A204.1 (cell line): ENCODE measurements around the gene PFKM.
"Not testable (repeated sequence)": the region's sequence is repeated elsewhere in the genome, so short reads cannot be mapped to it uniquely, and the experiment has no call there.

Experiments
- FAIRE-seq: peaks from 2 replicates; lab custom pipeline; 2012; peaks lifted over from hg19 to GRCh38; lab: Jason Lieb, UNC

The PFKM gene

DNA sequence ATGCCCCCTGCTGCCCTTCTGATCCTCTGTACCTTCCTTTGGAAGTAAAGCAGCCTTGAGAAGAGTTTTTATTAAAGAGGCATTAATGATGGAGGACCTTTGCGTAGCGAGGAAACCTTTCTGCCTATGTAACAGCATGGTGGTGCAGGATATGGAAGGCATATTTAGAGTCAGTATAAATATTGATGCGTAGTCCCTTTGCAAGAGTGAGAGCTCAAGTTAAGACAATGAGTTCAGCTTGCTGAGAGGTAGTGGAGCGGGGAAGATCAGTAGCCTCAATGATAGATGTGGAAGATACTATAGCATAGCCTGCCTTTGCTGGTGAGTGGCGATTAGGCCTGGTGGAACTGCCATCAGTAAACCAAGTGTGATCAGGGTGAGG is 7.9 kb upstream of the PFKM start:
- not testable (repeated sequence) for FAIRE-seq

DNA sequence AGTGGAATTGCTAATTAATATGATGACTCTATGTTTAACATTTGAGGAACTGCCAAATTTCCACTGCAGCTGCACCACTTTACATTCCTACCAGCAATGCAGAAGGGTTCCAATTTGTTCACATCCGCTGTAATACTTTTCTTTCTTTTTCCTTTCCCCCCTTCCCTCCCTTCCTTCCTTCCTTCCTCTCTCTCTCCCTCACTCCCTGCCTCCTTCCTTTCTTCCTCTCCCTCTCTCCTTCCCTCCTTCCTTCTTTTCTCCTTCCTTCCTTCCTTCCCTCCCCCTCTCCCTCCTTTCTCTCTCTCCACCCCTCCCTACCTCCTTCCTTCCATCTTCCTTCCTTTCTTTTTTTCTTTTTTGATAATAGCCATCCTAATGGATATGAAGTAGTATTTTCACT is 3.2 kb upstream of the PFKM start:
- no peak for FAIRE-seq

DNA sequence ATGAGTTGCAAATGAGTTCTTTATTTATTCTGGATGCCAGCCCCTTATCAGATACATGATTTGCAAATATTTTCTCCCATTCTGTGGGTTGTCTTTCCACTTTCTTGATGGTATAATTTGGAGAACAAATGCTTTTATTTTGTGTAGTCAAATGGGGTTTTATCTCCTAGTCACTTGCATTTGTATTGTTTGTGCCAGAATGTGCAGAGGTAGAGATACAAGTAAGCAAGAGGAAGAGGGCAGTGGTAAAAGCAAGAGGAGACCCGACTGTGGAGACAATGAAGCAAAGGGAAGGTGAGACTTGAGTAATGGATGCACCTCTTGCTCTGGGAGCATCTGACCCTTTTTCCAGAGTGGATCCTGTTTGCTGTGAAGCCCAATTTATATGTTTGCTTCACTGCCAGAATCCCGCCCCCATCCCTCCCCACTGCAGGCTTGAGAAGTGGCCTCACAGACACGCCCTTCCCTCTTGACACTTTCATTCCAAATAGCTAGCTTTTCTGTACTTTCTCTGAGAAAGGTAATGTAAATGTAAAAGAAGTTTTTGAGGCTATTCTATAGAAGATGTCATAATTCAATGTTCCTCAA is 786 bp upstream of the PFKM start:
- FAIRE-seq = no peak

DNA sequence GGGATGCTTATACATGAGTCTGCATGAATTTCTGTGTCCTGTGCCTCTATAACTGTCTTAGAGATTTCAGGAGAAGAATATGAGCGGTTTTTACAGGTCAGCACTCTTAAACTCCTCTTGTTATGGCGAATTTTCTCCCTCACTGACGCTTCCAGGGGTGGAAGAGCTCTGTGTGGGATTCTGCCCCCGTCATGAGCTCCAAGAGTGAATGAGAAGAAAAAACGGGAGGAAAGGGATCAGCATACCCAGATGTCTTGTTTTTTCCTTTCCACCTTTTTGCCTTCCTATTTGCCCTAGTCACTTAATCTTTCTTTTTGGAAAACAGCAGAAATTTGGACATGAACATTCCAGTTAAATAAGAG is 651 bp downstream of the PFKM start:
- FAIRE-seq = no peak

DNA sequence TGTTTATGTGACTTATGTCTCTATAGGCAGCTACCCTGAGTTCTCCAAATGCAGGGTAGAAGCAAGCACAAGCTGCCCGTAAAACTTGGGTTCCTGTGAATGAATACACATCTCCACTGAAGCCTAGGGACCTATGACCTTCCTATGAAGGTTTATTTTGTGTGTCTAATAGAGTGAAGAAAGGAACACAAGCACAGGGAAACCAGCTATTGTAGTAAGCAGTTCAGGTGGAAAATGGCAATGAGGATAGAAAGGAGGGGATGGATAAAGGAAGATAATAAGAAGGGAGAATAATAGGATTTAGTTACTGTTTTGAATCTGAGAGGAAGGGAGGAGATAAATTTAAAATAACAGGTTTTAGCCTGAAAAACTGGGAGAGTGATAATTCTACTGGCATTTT is 2.4 kb downstream of the PFKM start:
- no peak for FAIRE-seq

DNA sequence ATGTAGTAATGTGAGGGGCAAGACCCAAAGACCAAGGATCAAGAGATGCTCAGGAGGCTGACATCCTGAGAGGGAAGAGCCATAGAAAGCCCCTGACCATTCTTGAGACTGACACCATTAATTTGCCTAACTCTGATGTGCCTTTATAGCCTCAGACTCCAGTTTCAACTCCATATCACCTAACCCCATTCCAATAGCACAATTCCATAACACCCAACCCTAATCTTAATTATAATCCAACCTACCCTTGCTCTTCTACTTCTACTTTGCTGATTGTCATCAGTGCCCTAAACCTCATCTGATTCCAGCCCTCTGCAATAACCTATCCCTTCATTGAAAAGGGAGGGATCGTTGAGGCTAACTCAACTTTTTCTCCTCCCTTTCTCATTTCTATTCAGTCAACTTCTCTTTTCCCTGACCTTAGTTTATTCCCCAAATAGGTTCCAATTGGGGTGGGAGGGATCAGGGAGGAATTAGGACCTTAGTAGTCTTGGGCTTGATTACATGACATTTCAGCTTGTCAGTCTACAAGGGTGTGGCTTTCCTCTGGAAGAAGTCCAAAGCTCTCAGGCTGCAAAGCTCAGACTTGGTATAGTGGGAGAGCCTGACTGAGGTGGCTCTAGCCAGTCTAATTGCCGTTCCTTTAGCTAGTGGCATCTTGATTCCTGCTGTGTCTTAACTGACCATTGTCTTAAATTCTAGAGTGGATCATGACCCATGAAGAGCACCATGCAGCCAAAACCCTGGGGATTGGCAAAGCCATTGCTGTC is 3.1 kb downstream of the PFKM start:
- FAIRE-seq = no peak

DNA sequence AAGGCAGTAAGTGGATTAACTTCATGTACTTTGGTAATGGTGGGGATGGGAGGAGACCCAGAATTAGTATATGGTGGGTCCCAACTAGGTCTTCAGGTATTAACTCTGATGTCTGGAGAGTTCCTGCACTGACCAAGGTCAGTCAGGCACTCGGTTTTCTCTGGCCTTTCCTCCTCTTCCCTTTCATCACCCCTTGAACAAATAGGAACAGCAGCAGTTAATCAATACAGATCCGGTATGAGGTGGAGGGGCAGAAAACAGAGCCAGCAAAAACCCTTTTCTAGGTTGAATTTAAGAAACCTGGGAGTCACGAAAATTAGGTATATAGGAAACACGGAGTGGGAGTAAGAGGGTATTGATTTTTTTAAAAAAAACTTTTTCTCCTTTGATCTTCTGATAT is 4.0 kb downstream of the PFKM start:
- no peak for FAIRE-seq

DNA sequence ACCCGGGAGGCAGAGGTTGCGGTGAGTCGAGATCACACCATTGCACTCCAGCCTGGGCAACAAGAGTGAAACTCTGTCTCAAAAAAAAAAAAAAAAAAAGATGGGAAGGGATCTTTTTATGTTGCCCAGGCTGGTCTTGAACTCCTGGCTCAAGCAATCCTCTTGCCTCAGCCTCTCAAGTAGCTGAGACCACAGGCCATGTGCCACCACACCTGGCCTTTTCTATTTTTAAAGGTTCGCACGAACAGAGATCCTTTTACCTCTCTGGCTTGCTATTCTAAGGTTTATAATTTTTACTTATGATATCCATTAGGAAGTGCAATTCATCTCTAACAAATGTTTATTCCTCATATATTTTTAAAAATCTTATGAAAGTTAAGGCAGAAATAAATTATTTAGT is 6.4 kb downstream of the PFKM start:
- FAIRE-seq = not testable (repeated sequence)

DNA sequence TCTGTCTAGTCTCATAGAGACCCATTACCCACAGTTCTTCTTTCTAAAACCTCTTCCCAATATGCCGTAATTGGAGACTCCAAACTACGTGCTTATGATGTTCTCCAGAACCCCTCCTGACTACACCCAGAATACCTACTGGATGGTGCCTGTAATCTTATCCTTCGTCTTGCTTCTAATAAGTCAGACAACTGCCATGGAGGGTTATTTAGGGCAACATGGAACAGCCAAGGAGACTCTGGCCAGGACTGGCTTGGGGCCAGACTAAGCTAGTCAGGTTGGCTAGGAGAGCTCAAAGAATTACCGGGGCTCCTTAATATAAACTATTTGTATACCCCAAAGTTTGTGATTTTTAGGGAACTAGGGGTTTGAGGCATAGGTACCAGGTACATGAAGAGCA is 6.8 kb downstream of the PFKM start:
- FAIRE-seq = no peak

DNA sequence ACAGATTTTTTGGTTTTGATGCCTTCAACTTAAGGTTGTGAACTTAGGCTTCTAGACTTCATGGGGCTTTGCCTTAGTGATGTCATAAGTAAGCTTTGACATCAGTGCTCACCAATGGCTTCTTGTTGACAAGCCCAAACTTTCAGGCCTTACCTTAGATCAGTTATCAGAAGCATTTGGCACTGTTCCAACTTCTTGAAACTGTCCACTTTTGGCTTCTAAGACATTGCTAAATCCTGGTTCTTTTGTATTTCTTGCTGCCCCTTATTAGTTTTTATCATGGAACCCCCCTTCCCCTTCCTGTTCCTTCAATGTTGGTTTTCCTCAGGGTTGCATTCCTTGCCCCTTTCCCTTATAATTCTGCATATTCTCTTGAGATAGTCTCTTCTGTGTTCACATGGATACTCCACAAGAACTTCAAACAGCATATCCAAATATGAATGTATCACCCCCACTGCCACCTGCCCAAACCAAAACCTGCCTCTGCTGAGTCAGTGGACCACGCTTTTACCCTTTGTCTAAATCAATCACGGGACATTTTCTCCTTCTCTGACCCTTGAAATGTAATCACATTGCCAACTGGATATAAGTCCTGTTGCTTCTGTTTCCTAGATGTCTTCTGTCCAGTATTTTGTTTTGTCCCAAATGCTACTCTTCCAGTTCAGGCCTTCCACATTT is 7.9 kb downstream of the PFKM start:
- no peak for FAIRE-seq

DNA sequence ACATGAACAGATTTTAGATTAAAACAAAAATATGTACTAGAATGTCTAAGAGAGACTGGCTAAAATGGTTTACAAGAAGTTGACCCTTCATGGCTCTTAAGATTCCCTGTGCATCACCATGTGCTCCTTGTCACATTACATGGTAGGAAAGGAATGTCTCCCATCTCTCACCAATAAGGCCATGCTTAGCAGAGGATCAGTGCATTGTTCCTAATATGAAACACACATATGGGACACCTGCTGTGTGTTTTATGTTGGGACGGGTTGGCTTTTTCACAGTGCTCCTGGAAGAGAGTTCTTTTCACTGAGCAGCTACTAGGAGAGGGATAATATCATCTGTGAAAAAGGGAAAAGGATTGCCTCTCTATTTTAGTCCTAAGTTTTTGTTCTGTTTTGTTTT is 9.6 kb downstream of the PFKM start:
- no peak for FAIRE-seq

DNA sequence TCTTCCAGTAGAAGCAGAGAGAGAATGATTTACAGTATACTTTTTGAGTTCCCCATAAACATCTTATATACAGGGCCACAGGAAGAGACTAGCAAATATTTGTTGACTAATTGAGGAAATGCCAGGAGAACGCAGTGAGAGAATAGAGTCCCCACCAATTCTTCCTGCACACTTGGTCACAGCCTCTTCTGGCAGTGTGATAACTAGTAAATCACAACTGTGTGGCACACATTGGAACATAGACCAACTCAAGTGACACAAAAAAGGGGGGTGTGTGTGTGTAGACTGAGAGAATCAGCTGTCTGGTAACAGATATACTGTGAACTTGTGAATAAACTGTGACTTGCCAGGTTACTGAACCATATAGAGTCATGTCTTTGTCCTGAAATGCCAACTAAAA is 10.2 kb downstream of the PFKM start:
- no peak for FAIRE-seq

DNA sequence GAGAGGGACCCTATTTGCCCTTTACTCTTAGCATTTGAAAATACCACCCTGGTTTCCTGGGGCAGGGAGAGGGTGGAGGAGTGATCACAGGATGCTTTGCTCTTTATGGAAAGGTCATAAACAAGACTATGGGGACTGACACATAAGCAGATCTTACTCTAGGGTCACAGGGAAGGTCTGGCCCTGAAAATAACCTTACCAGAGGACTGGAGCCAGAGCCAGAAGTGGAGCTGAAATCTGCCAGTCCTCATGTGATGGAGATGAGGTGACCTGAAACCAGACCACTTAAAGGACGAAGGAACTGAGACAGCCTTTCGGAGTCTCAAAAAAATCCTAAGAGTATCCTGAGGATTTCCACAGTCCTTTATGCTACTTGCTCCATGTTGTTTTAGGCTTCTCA is 12.4 kb downstream of the PFKM start:
- no peak for FAIRE-seq

DNA sequence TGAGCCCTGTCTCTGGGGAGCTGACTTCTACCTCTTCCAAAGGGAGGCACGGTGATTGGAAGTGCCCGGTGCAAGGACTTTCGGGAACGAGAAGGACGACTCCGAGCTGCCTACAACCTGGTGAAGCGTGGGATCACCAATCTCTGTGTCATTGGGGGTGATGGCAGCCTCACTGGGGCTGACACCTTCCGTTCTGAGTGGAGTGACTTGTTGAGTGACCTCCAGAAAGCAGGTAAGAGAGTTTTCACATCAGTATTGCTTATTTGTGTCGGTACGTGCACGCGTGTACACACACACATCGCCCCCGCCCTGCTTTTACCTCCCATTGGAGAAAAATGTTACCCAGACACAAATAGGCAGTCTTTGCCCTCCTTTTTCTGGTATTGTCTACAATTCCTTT is 13.7 kb downstream of the PFKM start:
- no peak for FAIRE-seq

DNA sequence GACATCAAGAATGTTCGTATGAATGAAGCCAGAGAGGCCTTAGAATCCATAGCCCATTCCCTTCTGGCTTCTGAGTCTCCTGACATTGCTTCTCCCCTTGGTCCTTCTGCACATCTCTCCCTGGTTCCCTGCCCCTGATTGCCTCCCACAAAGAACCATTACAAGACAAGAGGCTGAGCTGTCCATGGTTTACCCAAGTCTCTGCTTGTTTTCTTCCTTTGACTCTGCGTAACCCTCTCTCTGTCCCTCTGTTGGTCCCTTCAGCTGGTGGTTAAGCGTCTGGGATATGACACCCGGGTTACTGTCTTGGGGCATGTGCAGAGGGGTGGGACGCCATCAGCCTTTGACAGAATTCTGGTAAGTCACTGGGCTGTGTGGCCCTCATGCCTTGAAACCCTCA is 15.9 kb downstream of the PFKM start:
- FAIRE-seq = no peak

DNA sequence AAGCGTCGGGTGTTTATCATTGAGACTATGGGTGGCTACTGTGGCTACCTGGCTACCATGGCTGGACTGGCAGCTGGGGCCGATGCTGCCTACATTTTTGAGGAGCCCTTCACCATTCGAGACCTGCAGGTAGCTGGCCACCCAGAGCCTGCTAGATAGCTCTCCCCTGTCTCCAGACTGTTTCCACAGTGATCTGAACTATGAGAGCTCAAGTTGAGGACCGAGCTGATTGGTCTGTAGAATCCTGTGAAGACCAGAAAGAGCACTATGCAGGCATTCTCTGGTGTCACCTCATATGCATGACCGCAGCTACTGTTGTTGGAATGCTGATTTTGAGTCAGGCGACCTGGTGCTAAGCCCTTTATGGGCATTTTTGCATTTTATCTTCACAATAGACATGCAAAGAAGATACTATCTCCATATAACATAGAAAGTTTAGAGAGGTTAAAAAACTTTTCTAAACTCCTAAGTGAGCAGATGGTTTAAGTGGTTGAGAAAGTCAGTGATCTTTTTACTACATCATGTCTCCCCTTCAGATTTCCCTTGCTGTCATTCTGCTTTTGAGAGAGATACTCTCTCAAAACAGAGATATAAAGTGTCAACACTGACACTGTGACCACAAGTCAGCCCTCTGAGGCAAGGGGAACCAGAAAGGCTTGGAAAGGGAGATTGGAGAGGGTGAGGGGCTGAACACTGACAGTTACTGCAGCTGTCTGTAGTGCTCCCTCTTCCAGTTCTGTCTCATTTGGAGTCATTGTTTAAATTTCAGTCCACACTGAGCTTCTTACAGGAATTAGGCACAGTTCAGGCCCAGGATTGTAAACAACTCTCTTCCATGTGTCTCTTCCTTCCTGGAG is 23.9 kb downstream of the PFKM start:
- FAIRE-seq = no peak

DNA sequence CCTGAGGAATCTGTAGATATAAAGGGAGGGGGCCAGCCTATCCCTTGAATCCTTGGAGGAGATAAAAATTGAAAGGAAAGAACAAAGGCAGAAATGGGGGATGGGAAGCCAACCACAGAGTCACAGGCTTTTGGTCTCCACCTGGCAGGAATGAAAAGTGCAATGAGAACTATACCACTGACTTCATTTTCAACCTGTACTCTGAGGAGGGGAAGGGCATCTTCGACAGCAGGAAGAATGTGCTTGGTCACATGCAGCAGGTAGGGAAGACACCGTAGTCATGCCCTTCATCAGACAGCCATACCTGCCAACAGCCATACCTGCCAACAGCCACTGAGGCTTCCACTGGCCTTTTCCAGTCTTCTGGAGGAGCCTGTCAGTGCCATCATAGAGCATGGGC is 24.7 kb downstream of the PFKM start:
- FAIRE-seq = no peak

DNA sequence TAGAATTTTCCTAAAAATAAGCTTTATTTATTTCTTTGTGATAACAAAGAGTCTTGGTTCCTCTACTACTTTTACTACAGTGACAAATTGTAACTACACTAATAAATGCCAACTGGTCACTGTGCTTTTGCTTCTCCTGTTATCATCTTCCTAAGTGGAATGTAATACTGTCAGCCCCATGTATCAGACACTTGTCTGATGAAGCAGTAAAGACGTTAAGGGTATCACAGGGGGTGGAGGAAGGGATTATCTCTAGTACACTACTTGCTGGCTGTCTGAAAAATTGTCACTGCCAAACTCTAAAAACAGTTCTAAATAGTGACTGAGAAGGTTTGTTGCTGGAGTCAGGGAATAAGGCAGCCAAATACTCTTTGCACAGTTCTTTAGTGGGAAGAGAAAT is 26.8 kb downstream of the PFKM start:
- FAIRE-seq = no peak

DNA sequence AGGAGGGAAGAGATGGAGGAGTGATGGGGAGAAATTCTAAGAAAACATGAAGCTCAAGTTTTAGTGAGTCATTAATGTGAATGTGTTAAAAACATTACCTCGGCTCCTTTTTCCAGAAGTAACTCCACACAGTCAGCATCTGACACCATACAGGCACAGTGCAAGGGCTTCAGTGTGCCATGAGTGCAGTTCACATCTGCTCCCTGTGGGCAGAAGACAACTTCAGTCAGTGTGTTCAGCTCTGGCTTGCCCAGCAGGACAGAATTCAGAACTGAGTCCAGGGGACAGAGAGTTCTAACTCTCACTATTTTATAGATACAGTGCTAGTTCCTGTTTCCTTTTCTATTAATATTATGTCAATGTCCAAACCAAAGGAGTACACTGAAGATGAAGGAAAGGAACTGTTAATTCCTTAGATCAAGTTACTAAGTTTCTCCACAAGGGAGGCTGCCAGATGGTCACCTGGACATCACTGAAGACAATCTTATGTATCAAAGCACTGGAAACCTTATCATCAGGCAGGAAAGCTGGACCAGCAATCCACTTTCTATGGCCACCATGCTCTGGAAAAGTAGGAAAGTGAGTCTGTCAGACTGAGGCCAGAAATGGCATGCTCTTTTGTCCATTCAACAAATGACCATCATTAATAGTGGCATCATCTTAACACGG is 32.1 kb downstream of the PFKM start:
- FAIRE-seq = no peak

DNA sequence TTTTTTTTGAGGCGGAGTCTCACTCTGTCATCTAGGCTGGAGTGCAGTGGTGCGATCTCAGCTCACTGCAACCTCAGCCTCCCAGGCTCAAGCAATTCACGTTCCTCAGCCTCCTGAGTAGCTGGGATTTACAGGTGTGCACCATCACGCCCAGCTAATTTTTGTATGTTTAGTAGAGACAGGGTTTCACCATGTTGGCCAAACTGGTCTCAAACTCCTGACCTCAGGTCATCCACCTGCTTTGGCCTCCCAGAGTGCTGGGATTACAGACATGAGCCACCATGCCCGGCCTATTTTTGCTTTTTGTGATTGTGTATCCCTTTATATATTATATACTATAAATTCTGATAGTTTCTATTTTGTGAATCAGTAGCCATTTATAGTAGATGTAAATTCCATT is 36.6 kb downstream of the PFKM start:
- FAIRE-seq = not testable (repeated sequence)

DNA sequence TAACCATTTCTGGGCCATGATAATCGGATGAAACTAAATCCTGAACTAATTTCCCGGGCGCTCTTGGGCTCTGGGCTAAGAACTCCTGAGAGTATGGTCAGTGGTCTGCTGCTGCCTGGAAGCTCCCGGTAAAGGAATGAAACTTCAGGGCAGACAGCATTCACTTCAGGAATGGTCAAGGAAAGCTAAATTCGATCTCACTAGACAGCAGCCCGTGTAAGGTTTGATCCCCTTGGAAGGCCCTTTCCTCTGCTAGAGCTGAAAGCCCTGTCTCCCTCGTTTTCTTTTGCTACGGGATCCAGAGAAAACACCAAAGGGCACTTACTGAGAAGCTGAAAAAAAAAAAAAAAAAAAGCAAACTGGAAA is 37.5 kb downstream of the PFKM start:
- FAIRE-seq = no peak
